ENCODE data around the gene EYS.

The EYS gene

GRCh38 chr6:64696053-64696452 lies 1011.0 kb downstream of the EYS start:
- DNase-seq, result no peak

GRCh38 chr6:64694356-64694755 lies 1012.7 kb downstream of the EYS start:
- no peak for DNase-seq

- DNase-seq, result no peak
These were observed 1016.0 kb downstream of the EYS start for GRCh38 chr6:64691064-64691463.

- no peak for DNase-seq
These were observed 1021.6 kb downstream of the EYS start for GRCh38 chr6:64685401-64685800.

- no peak for DNase-seq
These were observed 1023.3 kb downstream of the EYS start for GRCh38 chr6:64683682-64684081.

GRCh38 chr6:64681416-64682160 lies 1025.4 kb downstream of the EYS start:
- no peak for DNase-seq

GRCh38 chr6:64680446-64680845 lies 1026.6 kb downstream of the EYS start:
- DNase-seq, result no peak

GRCh38 chr6:64679416-64679815 lies 1027.6 kb downstream of the EYS start:
- DNase-seq, result no peak

GRCh38 chr6:64672651-64673050 lies 1034.4 kb downstream of the EYS start:
- DNase-seq, result no peak

GRCh38 chr6:64672131-64672530 lies 1034.9 kb downstream of the EYS start:
- no peak for DNase-seq

GRCh38 chr6:64665137-64665536 lies 1041.9 kb downstream of the EYS start:
- DNase-seq, result no peak

- DNase-seq, result peak in 1 of 3 experiments; percentile 4
These were observed 1042.5 kb downstream of the EYS start for GRCh38 chr6:64664480-64664879.

GRCh38 chr6:64644024-64644423 lies 1063.0 kb downstream of the EYS start:
- DNase-seq, result peak in 2 of 3 experiments; percentile 15 to 69

- DNase-seq, result no peak
These were observed 1076.1 kb downstream of the EYS start for GRCh38 chr6:64630901-64631300.

GRCh38 chr6:64622944-64623343 lies 1084.1 kb downstream of the EYS start:
- DNase-seq, result no peak

GRCh38 chr6:64602993-64603392 lies 1104.0 kb downstream of the EYS start:
- no peak for DNase-seq

GRCh38 chr6:64591676-64592036 lies 1115.4 kb downstream of the EYS start:
- DNase-seq, result no peak

- no peak for DNase-seq
These were observed 1115.9 kb downstream of the EYS start for GRCh38 chr6:64590965-64591675.

GRCh38 chr6:64589961-64590360 lies 1117.1 kb downstream of the EYS start:
- peak in 1 of 3 experiments; percentile 7 for DNase-seq

- no peak for DNase-seq
These were observed 1126.7 kb downstream of the EYS start for GRCh38 chr6:64580346-64580745.

- DNase-seq, result peak in 2 of 3 experiments; percentile 16 to 80
These were observed 1153.7 kb downstream of the EYS start for GRCh38 chr6:64553249-64553786.

- no peak for DNase-seq
These were observed 1159.3 kb downstream of the EYS start for GRCh38 chr6:64547594-64548268.

- DNase-seq, result peak in 2 of 3 experiments; percentile 2 to 26
These were observed 1167.1 kb downstream of the EYS start for GRCh38 chr6:64539917-64540316.

GRCh38 chr6:64538722-64539121 lies 1168.3 kb downstream of the EYS start:
- DNase-seq, result peak; percentile 29 to 94 (median 48)
